ENCODE results near the gene ATG13.

ATG13 gene

GRCh38 chr11:46628961-46629360 is 11.6 kb downstream of the ATG13 start:
- no peak overlapping the region for H3K4me3 ChIP-seq (replicated peaks; ENCODE audit: insufficient read depth, low read length)
- H3K27me3 ChIP-seq (ENCODE audit: insufficient read depth, poor library complexity, severe bottlenecking): no peaks in the 10 kb centered on the region
- DNase-seq (ENCODE audit: low read depth in 1 of 2, low spot score in 1 of 2): no peak
- TF ChIP-seq POLR2AphosphoS5 (IDR thresholded peaks at IDR 0.05; ENCODE audit: low read depth) (no peak), GABPA (IDR thresholded peaks at IDR 0.05; ENCODE audit: low read depth) (no peak), CTCF (IDR thresholded peaks at IDR 0.05; ENCODE audit: insufficient read depth, low read length) (no peak), REST (IDR thresholded peaks at IDR 0.05; ENCODE audit: insufficient replicate concordance, low read depth) (no peak), SPI1 (IDR thresholded peaks at IDR 0.05; ENCODE audit: borderline replicate concordance, low read depth) (no peak)
- no peak overlapping the region for H3K27ac ChIP-seq (replicated peaks)

- H3K4me3 ChIP-seq (replicated peaks; ENCODE audit: insufficient read depth, low read length): no peak overlapping the region
- no peaks in the 10 kb centered on the region for H3K27me3 ChIP-seq (ENCODE audit: insufficient read depth, poor library complexity, severe bottlenecking)
- no peak overlapping the region for H3K27ac ChIP-seq (replicated peaks)
- no peak for TF ChIP-seq GABPA (IDR thresholded peaks at IDR 0.05; ENCODE audit: low read depth)
- TF ChIP-seq POLR2AphosphoS5 (IDR thresholded peaks at IDR 0.05; ENCODE audit: low read depth): no peak
- no peak for TF ChIP-seq SPI1 (IDR thresholded peaks at IDR 0.05; ENCODE audit: borderline replicate concordance, low read depth)
- TF ChIP-seq REST (IDR thresholded peaks at IDR 0.05; ENCODE audit: insufficient replicate concordance, low read depth): no peak
- TF ChIP-seq CTCF (IDR thresholded peaks at IDR 0.05; ENCODE audit: insufficient read depth, low read length): no peak
- no peak for DNase-seq (ENCODE audit: low read depth in 1 of 2, low spot score in 1 of 2)
Measured at GRCh38 chr11:46630237-46630636, 12.9 kb downstream of the ATG13 start.

- DNase-seq (ENCODE audit: low read depth in 1 of 2, low spot score in 1 of 2): no peak
- TF ChIP-seq GABPA (IDR thresholded peaks at IDR 0.05; ENCODE audit: low read depth) (no peak), REST (IDR thresholded peaks at IDR 0.05; ENCODE audit: insufficient replicate concordance, low read depth) (no peak), CTCF (IDR thresholded peaks at IDR 0.05; ENCODE audit: insufficient read depth, low read length) (no peak), POLR2AphosphoS5 (IDR thresholded peaks at IDR 0.05; ENCODE audit: low read depth) (no peak), SPI1 (IDR thresholded peaks at IDR 0.05; ENCODE audit: borderline replicate concordance, low read depth) (no peak)
- no peak overlapping the region for H3K27ac ChIP-seq (replicated peaks)
- H3K27me3 ChIP-seq (ENCODE audit: insufficient read depth, poor library complexity, severe bottlenecking): no peaks in the 10 kb centered on the region
- no peak overlapping the region for H3K4me3 ChIP-seq (replicated peaks; ENCODE audit: insufficient read depth, low read length)
Measured at GRCh38 chr11:46631676-46632075, 14.3 kb downstream of the ATG13 start.
